Peyer's patch (tissue), 4 donors: ENCODE measurements around the gene TATDN2. TPM values are rescaled to one million over a fixed set of nuclear protein-coding genes. Genes with fewer than 3 reads are reported as not detected.

ENCODE experiments used
- DNase-seq, 3 donors: peaks; one replicate each; pipeline ENCODE4 v3.0.0-alpha.2; 2017 to 2019
- H3K27ac ChIP-seq, 4 donors: fragments of 200-600 bp; sonication (generic); one replicate each; pipeline ENCODE4 v1.5.1; 2016 to 2019
- H3K27me3 ChIP-seq, 2 donors: fragments of 200-600 bp; sonication (generic); one replicate each; pipeline ENCODE4 v1.5.1; 2019
- H3K36me3 ChIP-seq, 3 donors: fragments of 200-600 bp; sonication (generic); one replicate each; pipeline ENCODE4 v1.5.1; 2016 to 2019
- H3K4me1 ChIP-seq, 4 donors: fragments of 200-600 bp; sonication (generic); one replicate each; pipeline ENCODE4 v1.5.1; 2016 to 2019
- H3K4me3 ChIP-seq, 4 donors: fragments of 200-600 bp; sonication (generic); 1 replicate in 3 of 4; 2 replicates in 1 of 4; pipeline ENCODE4 v1.5.1; 2016 to 2019; ENCODE audit warnings: mild to moderate bottlenecking in 1 of 4
- H3K9me3 ChIP-seq, 4 donors: fragments of 200-600 bp; sonication (generic); one replicate each; pipeline ENCODE4 v1.5.1; 2016 to 2019; ENCODE audit warnings: mild to moderate bottlenecking in 1 of 4
- POLR2A ChIP-seq, 2 donors: fragments of 450-650 bp; IDR thresholded peaks; one replicate each; pipeline ENCODE4 v1.5.1; 2017; ENCODE audit warnings: antibody characterized with exemption in 2 of 2, mild to moderate bottlenecking in 2 of 2, moderate library complexity in 2 of 2
- small RNA-seq, 2 donors: library from RNA; depleted of rRNA; stranded (forward); fragments of <200 nt; gene quantifications; one replicate each; pipeline ENCODE3, GENCODE V24; 2016
- total RNA-seq, 4 donors: library from RNA; depleted of rRNA; stranded (reverse); fragments of >200 nt; gene quantifications; one replicate each; pipeline ENCODE4 v1.1.0, GENCODE V29; 2016
- TF ChIP-seq, protein P1 (sequence below), 6 experiments: fragments of 450-650 bp in 4 of 6; fragments of 200-600 bp in 2 of 6; sonication (generic) in 1 of 6; IDR thresholded peaks; one replicate each; pipeline ENCODE4 v1.5.1; 2017 to 2019; ENCODE audit warnings: antibody characterized with exemption in 6 of 6, mild to moderate bottlenecking in 3 of 6, moderate library complexity in 1 of 6

TATDN2 gene
- total RNA-seq, 4 donors from 2014 or later: 30.3 to 52.8 (median 36.9) TPM

DNA sequence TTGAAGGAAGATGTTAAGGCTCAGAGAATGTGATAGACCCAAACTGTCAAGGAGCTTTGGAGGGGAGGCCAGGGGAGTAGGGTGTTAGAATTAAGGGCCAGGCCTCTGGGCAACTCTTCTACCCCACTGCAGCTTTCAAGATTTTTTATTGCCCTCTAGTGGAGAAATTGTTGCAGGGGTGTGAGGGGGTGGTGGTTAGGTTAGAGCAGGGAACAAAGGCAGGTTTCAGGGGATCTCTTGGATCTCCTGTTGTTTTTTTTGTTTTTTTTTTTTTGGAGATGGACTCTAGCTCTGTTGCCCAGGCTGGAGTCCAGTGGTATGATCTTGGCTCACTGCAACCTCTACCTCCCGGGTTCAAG is 74.1 kb downstream of the TATDN2 start:
- H3K4me3 ChIP-seq: no peak overlapping the region
- H3K27me3 ChIP-seq: no peaks in the 10 kb centered on the region
- TF ChIP-seq, protein P1, sequence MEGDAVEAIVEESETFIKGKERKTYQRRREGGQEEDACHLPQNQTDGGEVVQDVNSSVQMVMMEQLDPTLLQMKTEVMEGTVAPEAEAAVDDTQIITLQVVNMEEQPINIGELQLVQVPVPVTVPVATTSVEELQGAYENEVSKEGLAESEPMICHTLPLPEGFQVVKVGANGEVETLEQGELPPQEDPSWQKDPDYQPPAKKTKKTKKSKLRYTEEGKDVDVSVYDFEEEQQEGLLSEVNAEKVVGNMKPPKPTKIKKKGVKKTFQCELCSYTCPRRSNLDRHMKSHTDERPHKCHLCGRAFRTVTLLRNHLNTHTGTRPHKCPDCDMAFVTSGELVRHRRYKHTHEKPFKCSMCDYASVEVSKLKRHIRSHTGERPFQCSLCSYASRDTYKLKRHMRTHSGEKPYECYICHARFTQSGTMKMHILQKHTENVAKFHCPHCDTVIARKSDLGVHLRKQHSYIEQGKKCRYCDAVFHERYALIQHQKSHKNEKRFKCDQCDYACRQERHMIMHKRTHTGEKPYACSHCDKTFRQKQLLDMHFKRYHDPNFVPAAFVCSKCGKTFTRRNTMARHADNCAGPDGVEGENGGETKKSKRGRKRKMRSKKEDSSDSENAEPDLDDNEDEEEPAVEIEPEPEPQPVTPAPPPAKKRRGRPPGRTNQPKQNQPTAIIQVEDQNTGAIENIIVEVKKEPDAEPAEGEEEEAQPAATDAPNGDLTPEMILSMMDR (IDR thresholded peaks at IDR 0.05): peak in 4 of 6 experiments; percentile 10 to 18 (median 14)
- TF ChIP-seq POLR2A (IDR thresholded peaks at IDR 0.05): no peak
- peaks cover 0 to 13% (median 0%) of the 10 kb centered on the region in 3 donors for H3K36me3 ChIP-seq
- no peak overlapping the region for H3K27ac ChIP-seq
- no peaks in the 10 kb centered on the region for H3K9me3 ChIP-seq
- peaks cover 0 to 27% (median 4%) of the 10 kb centered on the region in 4 donors for H3K4me1 ChIP-seq
- DNase-seq: no peak

DNA sequence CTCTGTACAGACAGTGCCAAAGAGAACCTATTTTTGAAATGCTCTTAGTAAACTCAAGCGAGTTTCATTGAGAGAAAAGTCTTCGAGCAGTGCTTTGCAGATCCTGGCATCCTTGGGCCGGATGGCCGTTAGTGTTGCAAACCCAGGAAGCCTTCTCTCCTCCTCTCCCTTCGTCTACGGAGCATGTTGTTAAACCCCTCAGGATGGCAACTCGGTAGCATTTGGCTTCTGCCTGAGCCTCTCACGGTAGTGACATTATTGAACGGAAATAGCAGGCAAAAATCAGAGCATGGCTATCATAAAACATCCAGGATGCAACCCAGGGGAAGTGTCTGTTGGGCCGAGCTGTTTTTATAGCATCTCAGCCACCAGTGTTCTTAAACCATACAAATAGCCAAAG is 79.3 kb downstream of the TATDN2 start:
- Histone ChIP-seq H3K4me3 (no peak overlapping the region), H3K4me1 (no peaks in the 10 kb centered on the region), H3K36me3 (no peaks in the 10 kb centered on the region), H3K27ac (no peak overlapping the region), H3K9me3 (no peaks in the 10 kb centered on the region), H3K27me3 (no peaks in the 10 kb centered on the region)
- peak in 1 of 3 donors; percentile 7 for DNase-seq
- TF ChIP-seq, protein P1 (IDR thresholded peaks at IDR 0.05): no peak
- TF ChIP-seq POLR2A (IDR thresholded peaks at IDR 0.05): no peak

DNA sequence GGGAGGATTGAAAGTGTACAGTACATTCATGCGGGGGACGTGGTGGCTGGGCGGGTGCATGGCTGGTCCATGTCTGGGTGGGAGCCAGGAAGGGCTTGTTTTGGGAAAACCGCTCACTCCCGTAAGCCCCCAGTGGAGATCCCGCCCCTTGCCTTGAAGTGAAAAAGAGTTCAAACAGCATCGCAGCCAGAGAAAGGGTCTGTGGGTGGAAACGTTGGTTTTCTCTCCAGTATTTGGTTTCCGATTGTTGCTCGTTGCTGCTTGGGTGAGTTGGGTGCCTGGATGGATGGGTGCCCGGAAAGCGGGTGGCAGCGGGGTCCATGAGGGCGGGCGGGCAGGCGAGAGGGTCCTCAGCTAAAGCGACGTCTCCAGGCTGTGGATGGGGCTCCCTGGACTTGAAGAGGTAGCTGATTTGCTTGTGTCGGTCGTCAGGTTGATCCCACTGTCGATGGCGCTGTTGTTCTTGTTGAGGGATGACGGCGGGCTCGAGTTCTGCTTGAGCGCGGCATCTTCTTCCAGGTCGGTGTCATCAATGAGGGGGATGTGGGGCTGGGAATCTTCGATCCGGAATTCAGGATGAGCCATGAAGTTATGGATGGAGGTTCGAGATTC is 80.3 kb downstream of the TATDN2 start:
- H3K4me1 ChIP-seq: no peaks in the 10 kb centered on the region
- H3K27ac ChIP-seq: no peak overlapping the region
- peak in 1 of 3 donors; percentile 16 for DNase-seq
- no peak overlapping the region for H3K4me3 ChIP-seq
- H3K36me3 ChIP-seq: no peaks in the 10 kb centered on the region
- no peaks in the 10 kb centered on the region for H3K27me3 ChIP-seq
- H3K9me3 ChIP-seq: no peaks in the 10 kb centered on the region
- no peak for TF ChIP-seq POLR2A (IDR thresholded peaks at IDR 0.05)
- TF ChIP-seq, protein P1 (IDR thresholded peaks at IDR 0.05): no peak

DNA sequence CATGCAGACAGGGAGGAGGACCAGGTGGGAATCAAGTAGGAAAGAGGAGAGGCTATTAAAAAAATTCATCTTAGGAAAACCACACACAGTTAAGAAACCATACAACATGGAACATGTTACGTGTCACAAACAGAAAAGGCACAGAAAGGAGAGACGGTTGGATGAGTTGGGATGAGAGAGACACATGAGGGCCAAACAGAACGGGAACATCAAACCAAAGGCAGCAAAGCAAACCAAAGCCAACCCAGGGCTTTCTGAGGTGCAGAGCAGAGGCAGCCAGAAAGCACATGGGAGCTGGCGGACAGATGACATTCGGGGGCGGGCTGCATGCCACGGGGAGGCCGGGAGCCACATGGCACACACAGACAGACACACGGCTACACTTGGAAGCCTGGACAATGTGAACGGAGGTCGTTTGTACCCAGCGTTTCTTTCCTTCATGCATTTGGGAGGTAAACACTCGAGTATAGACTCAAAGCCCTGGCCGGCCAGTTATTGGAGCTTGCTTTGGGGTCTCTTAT is 81.3 kb downstream of the TATDN2 start:
- no peak for TF ChIP-seq POLR2A (IDR thresholded peaks at IDR 0.05)
- TF ChIP-seq, protein P1 (IDR thresholded peaks at IDR 0.05): no peak
- peak in 1 of 3 donors; percentile 18 for DNase-seq
- Histone ChIP-seq H3K27me3 (no peaks in the 10 kb centered on the region), H3K4me3 (no peak overlapping the region), H3K9me3 (no peaks in the 10 kb centered on the region), H3K36me3 (no peaks in the 10 kb centered on the region), H3K4me1 (no peaks in the 10 kb centered on the region), H3K27ac (no peak overlapping the region)

DNA sequence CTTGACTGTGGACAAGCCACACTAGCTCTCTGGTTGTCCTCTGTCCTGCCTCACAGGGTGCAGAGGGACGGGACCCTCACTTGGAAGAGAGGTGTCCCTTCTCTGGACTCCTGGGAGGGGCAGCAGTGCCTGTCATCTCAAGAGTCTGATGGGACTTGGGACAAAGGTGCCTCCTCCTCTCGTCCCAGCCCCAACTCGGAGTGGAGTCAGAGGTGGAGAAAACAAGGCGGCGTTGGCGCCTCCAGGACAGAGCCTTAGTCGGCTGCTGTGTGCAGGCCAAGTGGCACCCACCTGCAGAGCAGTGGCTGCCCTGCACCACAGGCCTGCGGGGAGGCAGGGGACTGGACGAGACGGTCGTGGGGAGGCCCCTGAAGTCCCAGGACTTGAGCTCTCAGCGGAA is 82.1 kb downstream of the TATDN2 start:
- Histone ChIP-seq H3K4me1 (no peaks in the 10 kb centered on the region), H3K27me3 (no peaks in the 10 kb centered on the region), H3K9me3 (no peaks in the 10 kb centered on the region), H3K4me3 (no peak overlapping the region), H3K36me3 (no peaks in the 10 kb centered on the region), H3K27ac (no peak overlapping the region)
- TF ChIP-seq, protein P1 (IDR thresholded peaks at IDR 0.05): no peak
- TF ChIP-seq POLR2A (IDR thresholded peaks at IDR 0.05): no peak
- peak in 1 of 3 donors; percentile 29 for DNase-seq

Small RNA genes within 50 kb of the gene (small RNA-seq; reads per million reads assigned to genes)
- 0.18 to 0.45 reads per million in 2 donors for gene MIR378B
- 0 reads per million in 2 donors for gene RF02126

Other genes starting within 250 kb of the TATDN2 start
- 10 to 100 TPM in 1 of 4 donors, 1 to 10 TPM in 3; 4.6 to 38.0 (median 7.7) TPM for gene FANCD2, start 222.0 kb upstream of the TATDN2 start, total RNA-seq
- gene FANCD2OS, start 140.2 kb upstream of the TATDN2 start, total RNA-seq: not detected
- 100 to 1,000 TPM in 1 of 4 donors, 10 to 100 TPM in 3; 43.7 to 104 (median 60.4) TPM for gene BRK1, start 132.8 kb upstream of the TATDN2 start, total RNA-seq
- gene VHL, start 106.7 kb upstream of the TATDN2 start, total RNA-seq: 10 to 100 TPM; 44.0 to 62.7 (median 52.6) TPM
- gene IRAK2, start 83.5 kb upstream of the TATDN2 start, total RNA-seq: 10 to 100 TPM in 3 of 4 donors, 1 to 10 TPM in 1; 9.1 to 17.3 (median 11.0) TPM
- 1 to 10 TPM in 2 of 4 donors, not detected in 2; 1.6 to 2.9 TPM for gene GHRL, start 44.5 kb downstream of the TATDN2 start, total RNA-seq
- 100 to 1,000 TPM; 158 to 251 (median 237) TPM for gene SEC13, start 72.7 kb downstream of the TATDN2 start, total RNA-seq